NCI-H1436 (cell line): ENCODE results near the gene TFDP3.
A peak's percentile ranks its signal among the peaks of the same experiment; 100 is the strongest.

Experiments
- DNase-seq: peaks from one replicate; lab custom pipeline; 2025; lab: John Stamatoyannopoulos, UW

TFDP3 gene

DNA sequence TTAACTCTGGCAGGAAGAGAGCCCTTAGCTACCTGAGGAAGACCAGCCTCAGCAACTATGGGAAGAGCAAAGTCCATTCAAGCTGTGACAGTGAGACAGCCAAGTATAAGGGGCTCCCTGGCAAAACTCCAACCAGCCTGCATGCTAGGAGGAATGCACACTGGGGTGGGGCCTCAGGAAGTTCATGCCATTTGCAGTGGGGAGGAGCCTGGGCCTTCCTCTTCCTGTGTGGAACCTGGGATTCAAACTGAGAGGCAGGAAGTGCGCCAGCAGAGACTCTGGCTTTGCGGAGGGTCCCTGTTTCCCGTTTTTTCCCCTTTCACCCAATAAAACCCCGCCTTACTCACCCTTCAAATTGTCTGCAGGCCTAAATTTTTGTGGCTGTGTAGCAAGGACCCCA is 33.0 kb downstream of the TFDP3 start:
- no peak for DNase-seq

GRCh38 chrX:133183806-133184205 is 34.3 kb downstream of the TFDP3 start:
- no peak for DNase-seq

DNA sequence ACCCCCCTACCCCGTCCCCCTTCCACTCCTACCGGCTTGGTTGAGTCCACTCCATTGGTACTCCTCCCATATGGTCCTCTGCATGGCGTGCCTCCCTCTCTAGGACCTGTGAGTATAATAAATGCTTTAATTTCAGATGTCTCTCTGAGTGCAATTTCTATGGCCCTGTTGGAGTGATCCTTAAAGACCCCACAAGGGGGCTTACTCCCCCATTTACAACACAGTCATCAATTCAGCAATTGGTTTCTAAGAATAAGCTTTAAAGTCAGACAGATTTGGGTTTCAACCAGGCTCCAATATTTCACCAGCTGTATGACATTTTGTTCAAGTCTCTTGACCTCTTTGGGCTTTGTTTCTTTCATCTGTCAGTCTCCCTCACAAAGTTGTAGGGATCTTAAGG is 38.7 kb downstream of the TFDP3 start:
- DNase-seq = no peak

DNA sequence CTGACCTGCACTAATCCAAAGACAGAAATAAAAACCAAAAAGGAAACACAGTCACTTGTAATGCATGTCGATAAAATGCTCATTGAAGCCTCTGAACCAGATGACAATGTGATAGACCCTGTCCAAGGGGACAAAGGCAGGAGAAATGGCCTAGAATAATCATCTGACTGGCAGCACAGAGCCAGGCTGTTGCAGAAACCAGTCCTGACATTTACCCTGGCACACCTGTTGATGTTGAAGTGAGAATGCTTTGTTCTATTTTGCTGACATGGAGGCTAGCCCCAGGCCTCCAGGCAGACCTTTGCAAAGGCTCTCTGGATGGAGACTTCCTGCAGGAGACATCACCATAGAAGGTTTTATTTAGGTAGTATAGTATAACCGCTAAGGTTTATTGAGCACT is 41.0 kb downstream of the TFDP3 start:
- no peak for DNase-seq

- peak; percentile 8 for DNase-seq
Observed at GRCh38 chrX:133175605-133176004, 42.5 kb downstream of the TFDP3 start.

DNA sequence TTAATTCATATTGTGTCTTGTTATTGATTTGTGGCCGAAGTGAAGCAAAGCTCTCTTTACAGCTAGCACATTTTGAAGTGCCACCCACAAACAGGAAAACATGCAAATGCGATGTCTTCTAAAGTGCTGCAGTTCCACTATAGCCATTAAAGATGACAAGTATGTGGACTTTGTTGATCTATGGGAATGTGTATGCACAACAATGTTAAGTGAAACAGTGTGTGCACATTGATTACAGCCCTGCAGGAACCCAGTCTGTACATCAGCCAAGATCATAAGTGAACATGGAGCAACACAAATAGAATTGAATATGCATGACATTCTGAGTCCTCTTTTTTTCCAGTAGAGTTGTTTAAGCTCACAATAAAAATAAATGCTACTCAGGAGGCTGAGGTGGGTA is 43.0 kb downstream of the TFDP3 start:
- no peak for DNase-seq

GRCh38 chrX:133171962-133172708 is 46.0 kb downstream of the TFDP3 start:
- DNase-seq = no peak
